RKO (cell line): ENCODE measurements around the gene SDK2.

Experiments used
- DNase-seq: peaks from one replicate; pipeline ENCODE4 v3.0.0-alpha.2; 2016; ENCODE audit warnings: low spot score

SDK2 gene

DNA sequence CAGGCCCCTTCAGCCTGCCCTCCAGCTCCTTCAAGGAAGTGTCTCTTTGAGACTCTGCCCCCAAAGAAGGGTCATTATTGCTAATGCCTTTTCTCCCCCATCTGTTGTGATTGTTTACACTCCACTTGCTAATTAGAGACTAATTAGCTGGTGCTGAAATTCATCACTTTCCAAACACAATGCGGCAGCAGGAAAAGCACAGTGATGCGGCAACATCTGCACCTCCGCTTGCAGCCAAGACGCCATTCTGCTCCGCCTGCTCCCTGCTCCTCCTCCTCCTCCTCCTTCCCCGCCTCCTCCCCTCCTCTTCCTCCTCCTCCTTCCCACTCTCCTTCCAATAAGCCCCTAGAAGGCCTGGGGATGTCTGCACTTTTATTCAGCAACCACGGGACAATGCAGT lies 110.5 kb downstream of the SDK2 start:
- no peak for DNase-seq

DNA sequence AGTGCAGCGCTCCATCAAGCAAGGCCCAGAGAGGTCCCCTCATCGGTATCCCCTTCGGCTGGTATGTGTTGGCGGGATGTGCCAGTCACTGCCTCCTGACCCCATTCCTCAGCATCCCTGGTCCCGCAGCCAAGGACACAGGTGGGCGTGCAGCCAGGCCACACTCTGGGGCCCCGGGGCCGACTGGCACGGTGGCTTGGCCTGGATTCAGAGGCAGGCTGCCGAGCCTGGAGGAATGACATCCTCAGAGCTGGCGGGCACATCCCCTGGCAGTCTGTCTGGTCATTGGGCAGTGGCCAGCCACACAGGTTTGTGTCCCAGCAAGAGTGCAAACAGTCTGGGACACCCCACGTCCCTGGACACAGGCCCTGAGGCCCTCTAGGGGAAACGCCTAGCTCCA lies 111.1 kb downstream of the SDK2 start:
- no peak for DNase-seq

DNA sequence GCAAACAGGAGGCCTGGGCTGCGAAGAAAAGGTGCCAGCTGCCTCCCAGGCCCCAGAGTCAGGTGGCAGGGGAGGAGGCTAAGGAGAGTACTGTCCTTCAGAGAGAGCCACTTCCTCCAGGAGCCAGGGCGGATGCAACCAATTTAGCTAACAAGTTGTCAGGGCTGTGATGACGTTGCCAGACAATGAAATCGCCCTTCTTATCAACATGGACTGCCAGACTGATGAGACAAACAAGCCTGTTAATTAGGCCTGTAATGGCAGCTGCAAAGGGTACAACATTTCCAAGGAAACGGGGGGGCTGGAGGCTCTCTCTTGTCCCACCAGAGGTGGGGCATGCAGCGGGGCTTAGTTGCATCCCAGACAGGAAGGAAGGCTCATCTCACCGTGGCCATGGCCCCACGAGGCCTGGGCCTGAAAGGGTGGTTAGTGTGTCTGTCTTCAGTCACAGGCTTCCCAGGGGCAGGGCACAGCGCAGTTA lies 111.8 kb downstream of the SDK2 start:
- no peak for DNase-seq

DNA sequence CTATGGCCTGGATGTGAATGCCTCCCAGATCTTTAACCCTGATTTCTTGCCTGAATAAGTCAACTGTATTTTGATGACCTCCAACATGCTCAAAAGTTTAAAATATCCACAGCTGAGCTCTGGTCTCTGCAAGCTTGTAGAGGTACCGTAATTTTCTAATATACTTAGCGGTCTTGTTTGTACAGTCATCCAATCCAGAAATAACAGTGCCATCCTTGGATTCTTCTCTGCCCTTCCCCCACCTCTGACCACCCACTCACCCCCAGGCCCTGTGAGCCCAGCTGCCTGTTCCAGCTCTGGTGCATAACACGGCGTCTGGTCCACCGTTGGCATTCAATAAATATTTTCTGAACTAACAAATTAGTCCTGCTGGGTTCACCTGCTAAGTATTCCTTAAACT lies 113.1 kb downstream of the SDK2 start:
- DNase-seq: no peak

DNA sequence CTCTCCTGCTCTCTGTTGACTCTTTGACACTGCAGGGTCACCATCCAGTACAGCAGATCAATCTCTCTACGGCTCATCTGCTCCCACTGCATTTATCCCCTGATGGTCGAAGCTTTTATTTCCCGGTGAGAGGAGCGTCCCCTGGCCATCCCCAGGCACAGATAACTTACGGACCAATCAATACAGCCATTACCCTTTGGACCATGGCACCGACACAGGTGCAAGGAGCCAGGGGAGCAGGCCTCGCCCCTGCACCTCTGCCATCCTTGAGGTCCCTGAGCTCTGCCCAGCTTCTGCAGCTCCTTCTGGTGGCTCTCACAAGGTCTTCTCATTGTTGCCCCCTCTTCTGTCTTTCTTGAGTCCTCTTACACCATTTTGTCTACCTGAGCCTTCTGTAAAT lies 115.6 kb downstream of the SDK2 start:
- no peak for DNase-seq

DNA sequence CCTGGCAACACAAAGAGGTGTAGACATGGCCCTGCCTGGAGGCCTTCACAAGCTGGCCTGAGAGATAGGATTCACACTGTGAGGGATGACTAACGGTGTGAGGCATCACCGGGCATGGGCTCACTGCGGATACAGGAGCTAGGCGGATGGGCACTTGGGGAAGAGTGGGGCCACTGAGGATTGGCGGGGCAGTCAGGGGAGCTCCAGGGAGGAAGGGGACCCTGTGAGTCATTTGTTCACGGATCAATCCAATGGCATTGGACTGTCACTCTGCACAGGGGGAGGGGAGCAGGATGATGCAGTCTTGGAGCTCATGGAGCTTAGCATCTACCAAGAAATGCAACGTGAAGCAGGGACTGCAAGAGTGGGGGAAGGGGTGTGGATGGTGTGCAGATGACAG lies 117.3 kb downstream of the SDK2 start:
- no peak for DNase-seq

DNA sequence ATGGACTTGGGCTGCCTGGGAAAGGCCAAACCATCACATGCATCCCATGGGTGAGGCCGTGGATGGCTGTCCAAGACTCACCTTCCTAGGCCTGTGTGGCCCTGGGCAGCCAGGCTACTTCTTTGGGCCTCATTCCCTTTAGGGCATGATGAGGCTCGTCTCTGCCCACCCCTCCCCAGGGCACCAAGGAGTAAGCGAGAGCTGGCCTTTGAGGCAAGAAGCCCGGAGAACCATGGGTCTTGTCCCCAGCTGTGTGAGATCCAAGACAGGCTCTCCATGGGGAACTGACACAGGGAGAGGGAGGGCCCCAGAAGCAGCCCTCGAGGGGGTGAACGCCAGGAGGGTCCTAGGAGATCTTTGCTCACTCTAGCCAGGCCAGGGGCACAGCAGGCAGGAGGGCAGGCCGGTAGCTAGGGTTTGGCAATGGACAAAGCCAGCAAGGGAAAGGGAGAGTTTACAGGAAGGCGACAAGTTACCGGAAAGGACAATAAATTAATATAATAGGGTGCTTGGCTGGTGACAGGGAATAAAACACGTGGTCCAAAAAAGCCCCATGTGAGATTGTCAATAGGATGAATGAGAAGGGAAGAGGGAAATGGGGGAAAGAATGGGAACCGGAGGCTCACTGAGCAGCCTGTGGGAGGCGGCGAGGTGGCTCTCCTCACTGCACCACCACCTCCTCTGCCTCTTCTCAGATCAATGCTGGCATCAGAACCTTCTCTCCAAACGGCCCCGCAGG lies 119.1 kb downstream of the SDK2 start:
- DNase-seq: no peak

DNA sequence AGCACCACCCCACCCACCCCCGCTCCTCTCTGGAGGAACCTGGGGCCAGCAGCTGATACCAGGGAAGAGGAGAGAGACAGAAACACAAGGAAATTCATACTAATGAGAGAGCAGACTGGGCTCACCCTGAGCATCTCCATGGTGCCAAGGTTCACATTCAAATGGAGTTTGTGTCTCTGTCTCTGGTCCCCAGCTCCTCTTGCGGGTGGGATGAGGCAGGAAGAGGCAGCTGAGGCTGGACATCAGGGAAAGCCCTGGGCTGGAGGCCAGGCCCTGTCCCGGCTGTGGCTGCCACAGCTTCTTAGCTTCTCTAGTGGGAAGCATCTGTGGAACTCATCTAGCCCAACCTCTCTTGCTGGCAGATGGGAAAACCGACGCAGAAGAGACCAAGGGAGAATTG lies 121.5 kb downstream of the SDK2 start:
- no peak for DNase-seq

DNA sequence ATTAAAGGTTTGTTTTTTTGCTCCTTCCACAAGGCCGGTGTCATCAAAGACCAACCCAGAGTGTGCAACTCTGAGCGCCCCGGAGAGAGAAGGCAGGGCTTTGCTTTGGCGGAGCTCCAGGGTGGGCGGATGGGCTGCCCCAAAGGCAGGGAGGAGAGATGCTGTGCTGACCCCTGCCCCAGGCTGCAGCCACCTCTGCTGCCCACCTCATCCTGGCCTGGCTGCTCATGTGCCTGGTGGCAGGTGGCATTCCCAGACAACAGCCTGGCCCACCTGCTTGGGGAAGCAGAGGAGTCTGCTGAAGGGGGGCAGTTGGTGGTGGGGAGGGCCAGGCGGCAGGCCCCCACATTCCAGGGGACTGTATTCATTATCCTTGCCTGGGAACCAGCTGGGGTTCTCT lies 122.1 kb downstream of the SDK2 start:
- DNase-seq: no peak

DNA sequence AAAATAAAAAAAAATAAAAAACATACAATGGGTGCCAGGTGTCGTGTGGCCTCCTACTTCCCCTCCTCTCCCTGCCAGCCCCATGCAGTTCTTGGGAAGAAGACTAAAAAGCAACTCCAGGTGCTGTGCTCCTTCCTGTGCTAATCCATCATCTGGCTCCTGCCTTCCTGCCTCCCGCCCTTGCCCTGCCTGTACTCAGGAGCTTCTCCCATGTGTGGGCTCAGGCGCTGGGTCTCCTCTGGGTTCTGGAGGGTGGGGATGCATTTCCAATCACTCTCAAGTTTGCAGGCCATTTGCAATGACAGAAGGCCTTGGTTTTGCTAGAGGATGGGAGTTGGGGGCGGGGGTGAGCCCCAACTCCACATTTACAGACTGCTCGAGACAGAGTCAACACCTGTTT lies 122.9 kb downstream of the SDK2 start:
- DNase-seq: no peak

DNA sequence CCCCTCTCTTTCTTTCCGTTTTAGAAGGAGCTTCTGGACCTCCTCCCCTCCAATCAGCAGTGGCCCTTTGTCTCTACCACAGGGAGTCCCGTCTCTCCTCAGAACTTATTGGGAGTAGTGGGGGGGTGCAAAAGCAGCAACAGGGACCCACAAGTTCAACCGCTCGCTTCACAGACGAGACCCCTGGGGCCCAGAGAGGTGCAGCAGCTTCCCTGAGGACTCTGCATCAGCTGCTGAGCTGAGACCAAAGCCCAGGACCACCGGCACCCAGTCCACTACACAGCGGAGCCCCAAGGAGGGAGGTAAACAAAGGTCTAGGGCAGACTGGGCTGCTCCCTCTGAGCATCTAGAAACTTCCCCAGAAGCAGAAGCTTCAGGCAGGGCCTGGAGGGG lies 123.9 kb downstream of the SDK2 start:
- no peak for DNase-seq

DNA sequence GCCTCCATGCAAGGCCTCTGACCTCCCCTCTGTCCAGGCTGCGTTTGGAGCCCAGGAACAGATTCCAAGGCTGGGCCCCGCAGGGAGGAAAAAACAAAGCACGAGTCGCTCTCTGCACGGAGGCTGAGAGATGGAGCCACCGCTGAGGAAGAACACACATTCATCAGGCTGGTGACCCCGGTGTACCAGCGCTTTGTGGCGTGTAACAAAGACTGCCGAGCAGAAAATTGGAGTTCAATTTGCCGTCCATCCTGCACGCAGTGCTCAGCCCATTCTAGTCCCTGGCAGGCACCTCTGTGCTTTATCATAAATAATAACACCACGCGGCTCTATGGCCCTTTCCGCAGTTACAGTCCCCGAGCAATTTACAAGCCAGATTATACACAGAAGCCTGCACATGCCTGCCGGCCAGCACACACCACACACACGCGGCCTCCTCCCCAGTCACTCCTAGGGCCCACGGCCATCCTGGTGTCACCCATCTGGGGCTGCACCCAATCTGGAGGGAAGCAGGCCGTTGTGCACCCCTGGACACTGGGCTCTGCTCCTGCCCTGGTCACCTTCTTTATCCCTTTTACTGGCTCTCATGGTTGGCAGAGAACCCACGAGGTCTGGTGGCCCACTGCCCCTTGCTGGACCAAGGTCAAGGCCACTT lies 124.4 kb downstream of the SDK2 start:
- no peak for DNase-seq

DNA sequence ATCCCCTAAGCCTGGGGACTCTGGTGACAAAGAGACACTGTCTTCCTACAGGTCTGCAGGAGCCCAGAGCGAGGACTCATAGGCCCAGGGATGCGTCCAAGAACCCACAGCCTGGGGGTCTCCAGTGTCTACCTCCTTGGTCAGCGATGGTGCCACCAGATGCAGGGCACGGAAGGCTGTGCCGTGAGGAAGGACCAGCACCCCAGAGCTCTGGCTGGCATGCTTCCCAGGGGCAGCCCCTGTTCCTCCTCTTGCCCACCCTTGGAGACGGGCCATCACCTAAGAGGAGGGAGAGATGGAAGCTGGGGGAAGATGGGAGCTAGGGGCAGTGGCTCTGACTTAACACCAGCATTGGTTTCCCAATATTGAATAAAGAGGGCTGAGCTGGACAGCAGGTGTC lies 125.2 kb downstream of the SDK2 start:
- DNase-seq: no peak

DNA sequence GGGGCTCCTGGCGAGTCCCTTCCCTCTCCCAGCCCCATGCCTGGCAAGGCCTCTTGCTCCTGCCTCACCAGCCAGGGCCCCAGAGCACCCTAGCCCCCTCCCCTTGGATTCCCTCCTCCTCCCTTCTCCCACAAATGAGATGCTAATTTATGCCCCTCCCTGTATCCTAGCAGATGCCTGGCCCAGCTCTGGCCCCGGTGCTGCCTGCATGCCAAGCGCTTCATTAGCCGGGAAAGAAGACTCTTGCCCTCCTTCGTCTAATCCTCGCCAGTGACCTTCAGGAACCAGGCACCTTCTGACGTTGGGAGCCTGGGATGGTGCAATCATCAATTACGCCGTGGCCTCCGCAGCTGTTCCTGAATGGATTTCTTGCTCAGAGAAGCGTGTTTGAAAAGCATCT lies 127.8 kb downstream of the SDK2 start:
- no peak for DNase-seq

DNA sequence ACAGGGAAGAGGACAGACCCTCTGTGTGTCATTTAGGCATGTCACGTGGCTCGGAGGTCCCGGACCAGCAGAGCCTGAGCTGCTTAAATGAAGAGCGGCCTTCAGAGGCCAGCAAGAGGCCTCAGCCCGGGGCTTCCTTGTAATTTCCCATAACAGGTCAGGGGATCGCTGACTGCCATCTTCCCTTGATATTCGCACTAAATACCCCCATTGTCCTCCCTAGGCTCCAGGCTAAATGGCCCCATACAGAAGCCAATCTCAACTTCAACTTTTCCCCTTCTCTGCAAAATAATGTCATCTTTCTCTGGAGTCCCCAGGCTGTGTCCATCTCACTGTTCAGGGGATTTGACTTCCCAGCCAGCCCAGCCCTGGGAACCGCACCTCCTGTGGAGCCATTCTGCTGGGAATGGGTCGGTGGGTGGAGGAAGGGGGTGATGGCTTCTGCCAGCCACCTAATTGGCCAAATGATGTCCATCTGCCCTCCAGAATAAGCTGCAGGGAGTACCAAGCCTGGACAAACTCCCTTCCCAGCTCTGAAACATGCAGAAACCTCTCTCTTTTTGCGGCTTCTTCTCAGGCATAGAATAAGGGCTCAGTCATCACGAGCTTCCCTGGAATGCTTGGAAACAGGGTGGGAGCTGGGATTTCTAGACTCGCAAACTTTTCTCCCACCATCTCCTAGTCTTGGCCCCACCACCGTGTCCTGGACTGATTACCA lies 129.9 kb downstream of the SDK2 start:
- no peak for DNase-seq

DNA sequence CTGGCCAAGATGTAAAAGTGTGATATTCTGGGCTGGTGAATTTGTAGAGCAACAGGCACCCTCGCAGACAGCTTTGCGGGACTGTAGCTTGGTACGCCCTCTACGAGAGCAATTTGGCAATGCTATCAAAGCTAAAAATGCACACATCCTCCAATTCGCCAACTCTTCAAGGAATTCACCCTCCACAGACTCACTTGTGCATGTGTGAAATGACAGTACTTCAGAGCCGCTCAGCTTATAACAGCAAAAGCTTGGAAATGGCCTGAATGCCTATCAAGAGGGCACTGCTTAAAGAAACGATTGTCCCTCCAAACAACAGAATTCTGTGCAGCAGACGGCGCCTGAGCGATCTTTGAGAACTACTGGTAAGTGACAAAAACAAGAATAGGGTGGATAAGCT lies 130.8 kb downstream of the SDK2 start:
- DNase-seq: no peak

DNA sequence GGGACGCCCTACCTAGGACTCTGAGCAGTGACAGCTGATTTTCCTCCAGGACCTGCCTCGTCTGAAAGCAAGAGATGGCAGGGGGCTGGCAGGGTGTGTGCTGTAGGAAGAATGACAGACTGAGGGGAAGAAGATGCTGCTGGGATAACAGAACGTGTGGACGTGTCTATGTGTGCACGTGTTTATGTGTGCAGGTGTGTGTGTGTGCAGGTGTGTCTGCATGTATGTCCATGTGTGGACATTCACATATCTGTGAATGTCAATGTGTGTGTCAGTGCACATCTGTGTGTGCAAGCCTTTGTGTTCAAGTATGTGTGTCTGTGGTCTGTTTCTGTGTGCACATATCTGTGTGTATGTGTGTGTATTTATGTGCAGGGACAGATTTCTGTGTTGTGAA lies 132.5 kb downstream of the SDK2 start:
- DNase-seq: no peak

DNA sequence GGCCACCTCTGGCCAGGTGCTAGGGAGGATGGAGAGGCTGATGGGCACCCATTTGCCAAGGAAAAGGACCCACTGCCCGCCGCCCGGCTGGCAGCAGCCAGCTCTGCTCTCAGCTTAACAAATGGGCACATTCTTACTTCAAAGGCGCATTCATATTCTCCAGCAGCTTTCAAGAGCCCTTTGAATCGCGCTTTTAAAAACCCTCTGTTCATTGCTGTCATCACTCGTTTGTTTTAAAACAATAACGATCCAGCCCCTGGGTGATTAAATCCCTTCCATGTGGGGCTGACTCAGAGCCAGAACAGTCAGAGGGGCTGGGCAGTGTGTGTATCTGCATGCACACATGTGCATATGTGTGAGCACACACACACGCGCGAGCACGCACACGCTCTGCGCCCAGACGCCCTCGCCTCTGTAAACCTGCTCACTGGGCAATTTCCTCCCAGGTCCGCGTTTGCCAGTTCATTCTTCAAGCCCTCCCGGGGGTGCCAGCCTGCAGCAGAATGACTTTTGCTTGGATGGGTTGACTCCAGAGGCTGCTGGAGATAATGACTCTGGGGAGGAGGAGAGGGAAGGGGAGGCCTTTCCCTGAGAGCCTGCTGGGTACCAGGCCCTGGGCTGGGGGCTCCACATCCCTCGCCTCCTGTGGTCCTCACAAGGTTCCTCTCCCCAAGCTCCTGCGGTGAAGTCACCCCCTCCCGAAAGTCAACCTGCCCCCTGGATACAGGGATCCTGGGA lies 133.1 kb downstream of the SDK2 start:
- no peak for DNase-seq

DNA sequence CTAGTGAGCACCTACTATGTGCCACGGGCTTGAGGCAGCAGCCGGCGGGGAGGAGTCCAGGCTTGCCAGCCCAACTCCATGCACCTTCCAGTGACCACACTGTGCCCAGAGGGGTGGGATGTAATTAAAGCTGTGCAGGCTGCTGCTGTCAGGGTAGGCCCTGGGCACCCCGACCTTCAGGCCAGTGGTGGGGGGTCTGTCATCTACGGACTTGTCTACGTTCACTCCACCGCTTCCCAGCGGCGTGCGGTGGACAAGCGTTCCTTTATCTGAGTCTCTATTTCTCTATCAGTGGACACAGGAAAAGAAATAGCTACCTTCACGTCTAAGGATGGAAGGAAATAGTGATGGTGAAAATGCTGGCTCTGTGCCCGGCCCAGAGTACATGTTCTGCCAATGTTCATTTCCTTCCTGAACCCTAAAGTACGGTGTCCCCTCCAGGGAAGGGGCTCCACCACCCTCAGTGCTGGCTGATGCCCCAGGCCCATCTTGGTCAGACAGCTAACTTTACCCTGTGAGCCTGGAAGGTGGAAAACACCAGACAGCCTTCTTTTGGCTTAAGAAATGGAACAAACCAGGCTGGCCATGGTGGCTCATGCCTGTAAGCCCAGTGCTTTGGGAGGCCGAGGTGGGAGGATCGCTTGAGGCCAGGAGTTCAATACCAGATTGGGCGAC lies 135.2 kb downstream of the SDK2 start:
- DNase-seq: no peak

DNA sequence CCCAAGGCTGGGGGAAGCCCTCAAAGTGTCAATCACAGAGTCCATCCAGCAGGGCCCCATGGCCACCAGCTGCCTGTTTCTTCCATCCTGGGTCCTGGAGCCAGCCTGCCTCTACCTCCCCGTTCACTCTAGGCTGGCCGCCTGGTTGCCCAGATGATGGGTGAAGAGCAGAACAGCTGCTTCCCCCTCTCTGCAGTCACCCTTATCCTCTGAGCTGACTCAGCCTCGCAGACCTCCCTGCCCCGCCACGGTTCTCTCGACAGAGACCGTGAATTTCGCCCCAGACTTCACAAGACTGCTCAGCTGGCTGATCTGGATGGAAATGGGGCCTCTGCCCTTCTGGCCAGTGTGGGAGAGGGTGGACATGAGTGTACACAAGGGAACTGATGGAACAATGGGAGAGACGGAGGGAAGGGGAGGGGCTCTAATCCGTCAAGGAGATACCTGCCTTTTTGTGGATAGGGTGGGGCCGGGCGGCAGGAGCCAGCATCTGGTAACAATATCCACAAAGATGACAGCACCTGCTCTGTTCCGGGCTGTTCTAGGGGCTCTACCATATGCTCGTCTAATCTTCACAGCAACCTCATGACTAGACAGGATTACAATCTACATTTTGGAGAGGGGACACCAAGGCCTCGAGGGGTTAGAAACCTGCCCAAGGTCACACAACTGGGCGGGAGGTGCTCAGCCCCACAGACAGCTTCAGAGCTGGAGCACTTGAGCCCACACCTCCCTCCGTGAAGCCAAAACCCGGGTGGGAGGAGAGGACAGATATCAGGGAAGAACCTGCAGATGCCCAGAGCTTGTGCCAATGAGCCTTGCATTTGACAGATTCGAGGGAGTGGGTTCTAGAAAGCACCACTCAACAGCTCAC lies 136.0 kb downstream of the SDK2 start:
- DNase-seq: no peak
